Osteoblast (primary cell): ENCODE measurements around the gene NR4A3. TPM values are rescaled to one million over a fixed set of nuclear protein-coding genes. Genes with fewer than 3 reads are reported as not detected.

Experiments
- DNase-seq: peaks from one replicate; pipeline ENCODE4 v3.0.0; 2011; ENCODE audit warnings: low spot score, mixed read lengths; ENCODE audit not compliant: insufficient read length; ENCODE audit errors: missing footprints
- H2AFZ ChIP-seq: 2 replicates; pipeline ENCODE4 v1.6.0; 2011; ENCODE audit warnings: mild to moderate bottlenecking, low read length
- H3K27ac ChIP-seq: 2 replicates; pipeline ENCODE4 v1.5.1; 2011; ENCODE audit warnings: mild to moderate bottlenecking, low read depth, low read length, moderate library complexity
- H3K27me3 ChIP-seq: 2 replicates; pipeline ENCODE4 v1.6.0; 2012; ENCODE audit warnings: mild to moderate bottlenecking, control low read depth, inconsistent platforms, low read length, moderate library complexity; ENCODE audit not compliant: insufficient read depth
- H3K36me3 ChIP-seq: 2 replicates; pipeline ENCODE4 v1.5.1; 2011; ENCODE audit warnings: mild to moderate bottlenecking, low read length, control low read depth, moderate library complexity; ENCODE audit not compliant: insufficient read depth
- H3K4me1 ChIP-seq: 2 replicates; pipeline ENCODE4 v1.5.1; 2011; ENCODE audit warnings: mild to moderate bottlenecking, low read length, control low read depth, moderate library complexity; ENCODE audit not compliant: insufficient read depth
- H3K4me2 ChIP-seq: 2 replicates; pipeline ENCODE4 v1.6.0; 2011; ENCODE audit warnings: mild to moderate bottlenecking, low read length; ENCODE audit not compliant: insufficient read depth
- H3K4me3 ChIP-seq: fragments of 200-600 bp; sonication (generic); 3 replicates; pipeline ENCODE4 v1.5.1; 2012; ENCODE audit warnings: mild to moderate bottlenecking, low read length, inconsistent platforms; ENCODE audit not compliant: insufficient read depth
- H3K79me2 ChIP-seq: 2 replicates; pipeline ENCODE4 v1.6.0; 2012; ENCODE audit warnings: mild to moderate bottlenecking, low read length, control low read depth, inconsistent platforms; ENCODE audit not compliant: insufficient read depth
- H3K9me3 ChIP-seq: 2 replicates; pipeline ENCODE4 v1.5.1; 2011; ENCODE audit warnings: low read depth, low read length, control low read depth
- H4K20me1 ChIP-seq: 2 replicates; pipeline ENCODE4 v1.6.0; 2012; ENCODE audit warnings: mild to moderate bottlenecking, low read length, control low read depth; ENCODE audit not compliant: insufficient read depth
- total RNA-seq: library from RNA; depleted of rRNA; stranded (reverse); fragments of >200 nt; gene quantifications from 2 replicates; pipeline ENCODE4 v1.2.3, GENCODE V29; 2012
- TF ChIP-seq, protein P1 (sequence below): IDR thresholded peaks from 2 replicates; pipeline ENCODE4 v1.5.1; 2011; ENCODE audit warnings: mild to moderate bottlenecking, low read depth, low read length, moderate library complexity; ENCODE audit errors: extremely low read depth

Gene NR4A3
- total RNA-seq, 1 donor, result 0.36 TPM

- Histone ChIP-seq H3K4me1 (no peaks in the 10 kb centered on the region), H3K79me2 (no peaks in the 10 kb centered on the region), H3K9me3 (no peaks in the 10 kb centered on the region), H3K27ac (no peak overlapping the region), H3K4me2 (no peak overlapping the region), H3K36me3 (no peaks in the 10 kb centered on the region), H3K27me3 (no peaks in the 10 kb centered on the region), H3K4me3 (no peak overlapping the region), H2AFZ (no peak overlapping the region), H4K20me1 (no peaks in the 10 kb centered on the region)
- no peak for DNase-seq
- TF ChIP-seq, protein P1, sequence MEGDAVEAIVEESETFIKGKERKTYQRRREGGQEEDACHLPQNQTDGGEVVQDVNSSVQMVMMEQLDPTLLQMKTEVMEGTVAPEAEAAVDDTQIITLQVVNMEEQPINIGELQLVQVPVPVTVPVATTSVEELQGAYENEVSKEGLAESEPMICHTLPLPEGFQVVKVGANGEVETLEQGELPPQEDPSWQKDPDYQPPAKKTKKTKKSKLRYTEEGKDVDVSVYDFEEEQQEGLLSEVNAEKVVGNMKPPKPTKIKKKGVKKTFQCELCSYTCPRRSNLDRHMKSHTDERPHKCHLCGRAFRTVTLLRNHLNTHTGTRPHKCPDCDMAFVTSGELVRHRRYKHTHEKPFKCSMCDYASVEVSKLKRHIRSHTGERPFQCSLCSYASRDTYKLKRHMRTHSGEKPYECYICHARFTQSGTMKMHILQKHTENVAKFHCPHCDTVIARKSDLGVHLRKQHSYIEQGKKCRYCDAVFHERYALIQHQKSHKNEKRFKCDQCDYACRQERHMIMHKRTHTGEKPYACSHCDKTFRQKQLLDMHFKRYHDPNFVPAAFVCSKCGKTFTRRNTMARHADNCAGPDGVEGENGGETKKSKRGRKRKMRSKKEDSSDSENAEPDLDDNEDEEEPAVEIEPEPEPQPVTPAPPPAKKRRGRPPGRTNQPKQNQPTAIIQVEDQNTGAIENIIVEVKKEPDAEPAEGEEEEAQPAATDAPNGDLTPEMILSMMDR, result no peak
Measured at GRCh38 chr9:99833735-99834134, 12.1 kb downstream of the NR4A3 start.

- TF ChIP-seq, protein P1, result no peak
- no peaks in the 10 kb centered on the region for H3K4me1 ChIP-seq
- no peaks in the 10 kb centered on the region for H3K27me3 ChIP-seq
- H3K36me3 ChIP-seq, result no peaks in the 10 kb centered on the region
- no peak overlapping the region for H3K27ac ChIP-seq
- no peak overlapping the region for H3K4me2 ChIP-seq
- no peaks in the 10 kb centered on the region for H4K20me1 ChIP-seq
- H2AFZ ChIP-seq, result no peak overlapping the region
- DNase-seq, result no peak
- no peaks in the 10 kb centered on the region for H3K79me2 ChIP-seq
- H3K4me3 ChIP-seq, result no peak overlapping the region
- H3K9me3 ChIP-seq, result no peaks in the 10 kb centered on the region
Measured at GRCh38 chr9:99834474-99834873, 12.8 kb downstream of the NR4A3 start.

DNA sequence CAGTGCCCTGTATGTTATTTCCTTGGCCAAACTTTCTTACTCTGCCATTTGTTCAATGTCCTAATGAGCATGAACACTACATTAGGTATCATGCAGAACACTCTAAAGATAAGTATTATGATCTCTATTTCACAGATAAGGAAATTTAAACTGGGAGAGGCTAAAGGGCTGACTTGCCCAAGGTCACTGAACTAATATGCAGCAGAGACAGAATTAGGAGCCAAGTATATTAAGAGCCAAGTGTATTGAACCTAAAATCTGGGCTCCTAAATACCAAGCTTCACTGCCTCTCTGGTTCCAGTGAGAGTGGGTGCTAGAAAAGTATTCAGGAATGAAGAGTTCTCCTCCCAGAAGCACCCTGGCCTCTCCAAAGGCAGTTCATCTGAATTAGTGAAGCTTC lies 13.5 kb downstream of the NR4A3 start:
- Histone ChIP-seq H3K27me3 (no peaks in the 10 kb centered on the region), H3K36me3 (no peaks in the 10 kb centered on the region), H3K27ac (no peak overlapping the region), H3K79me2 (no peaks in the 10 kb centered on the region), H2AFZ (no peak overlapping the region), H3K4me1 (no peaks in the 10 kb centered on the region), H3K4me3 (no peak overlapping the region), H3K4me2 (no peak overlapping the region), H4K20me1 (no peaks in the 10 kb centered on the region), H3K9me3 (no peaks in the 10 kb centered on the region)
- TF ChIP-seq, protein P1, result no peak
- DNase-seq, result no peak

DNA sequence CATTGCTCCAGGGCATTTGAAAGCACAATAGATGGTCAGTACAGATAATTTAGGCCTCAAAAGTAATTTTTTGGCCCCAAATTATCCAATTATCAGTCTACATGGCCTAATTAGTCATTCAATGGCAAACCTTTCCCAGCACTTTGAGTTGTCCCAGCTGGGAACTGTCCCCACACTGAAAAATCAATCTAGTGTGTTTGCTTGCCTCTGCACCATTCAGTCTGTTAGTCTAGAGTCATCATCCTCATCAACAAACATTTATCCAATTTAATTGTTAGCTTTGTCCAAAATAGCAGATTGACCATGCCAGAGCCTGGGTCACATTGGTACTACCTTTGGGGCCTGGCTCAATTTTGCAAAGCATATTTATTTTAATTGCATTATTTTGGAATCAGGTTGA lies 13.9 kb downstream of the NR4A3 start:
- Histone ChIP-seq H3K79me2 (no peaks in the 10 kb centered on the region), H3K36me3 (no peaks in the 10 kb centered on the region), H4K20me1 (no peaks in the 10 kb centered on the region), H2AFZ (no peak overlapping the region), H3K9me3 (no peaks in the 10 kb centered on the region), H3K27ac (no peak overlapping the region), H3K27me3 (no peaks in the 10 kb centered on the region), H3K4me3 (no peak overlapping the region), H3K4me1 (no peaks in the 10 kb centered on the region), H3K4me2 (no peak overlapping the region)
- TF ChIP-seq, protein P1, result no peak
- no peak for DNase-seq
